PC-3 (cell line): ENCODE measurements around the gene RASAL2. TPM values are rescaled to one million over a fixed set of nuclear protein-coding genes. Genes with fewer than 3 reads are reported as not detected.

ENCODE experiments used
- ATAC-seq: fragments of 200-7000 bp; cut with Tn5 transposase; 2 replicates; pipeline ENCODE4 v1.9.1; 2020; ENCODE audit warnings: mild to moderate bottlenecking, moderate library complexity
- Bru-seq: library from RNA; stranded (reverse); fragments of 400-500 nt; gene quantifications from one replicate; lab custom pipeline; 2021; lab: Mats Ljungman, UMichigan
- BruChase-seq, 2 experiments: library from RNA; stranded (reverse); fragments of 400-500 nt; gene quantifications; one replicate each; lab custom pipeline; 2021; lab: Mats Ljungman, UMichigan
- BruUV-seq: library from RNA; stranded (reverse); fragments of 400-500 nt; replicated peaks from 2 replicates; lab custom pipeline; 2021; lab: Mats Ljungman, UMichigan
- CTCF ChIA-PET: fragments of 300-600 bp; sonication (Branson Sonifier 250); formaldehyde crosslinking; loops from one replicate; lab custom pipeline; 2022; ENCODE audit warnings: antibody characterized with exemption; lab: Charles Lee
- POLR2A ChIA-PET: fragments of 300-600 bp; sonication (Branson Sonifier 250); formaldehyde crosslinking; loops from one replicate; lab custom pipeline; 2022; ENCODE audit warnings: antibody characterized with exemption; ENCODE audit not compliant: unreplicated experiment; lab: Charles Lee
- DNase-seq: peaks from one replicate; pipeline ENCODE4 v3.0.0-alpha.2; 2015
- H2AFZ ChIP-seq: fragments of 300-600 bp; sonication (generic); 2 replicates; pipeline ENCODE4 v1.6.0; 2016; ENCODE audit warnings: antibody characterized with exemption, low read length
- H3F3A ChIP-seq: fragments of 300-600 bp; sonication (generic); one replicate; pipeline ENCODE4 v1.6.0; 2017; ENCODE audit warnings: antibody characterized with exemption, low read length, control low read depth, mild to moderate bottlenecking; ENCODE audit not compliant: unreplicated experiment
- H3K27ac ChIP-seq: fragments of 300-600 bp; sonication (generic); 2 replicates; pipeline ENCODE4 v1.5.1; 2016; ENCODE audit warnings: mild to moderate bottlenecking, low read length
- H3K27me3 ChIP-seq: fragments of 300-600 bp; sonication (generic); 2 replicates; pipeline ENCODE4 v1.6.1; 2016; ENCODE audit warnings: low read length, mixed read lengths
- H3K36me3 ChIP-seq: fragments of 300-600 bp; sonication (generic); 2 replicates; pipeline ENCODE4 v1.6.1; 2016; ENCODE audit warnings: low read depth, mixed run types, low read length, mixed read lengths
- H3K4me1 ChIP-seq: fragments of 300-600 bp; sonication (generic); 2 replicates; pipeline ENCODE4 v1.5.1; 2016; ENCODE audit warnings: low read length; ENCODE audit not compliant: insufficient read depth
- H3K4me2 ChIP-seq: fragments of 300-600 bp; sonication (generic); 2 replicates; pipeline ENCODE4 v1.6.0; 2016; ENCODE audit warnings: low read length
- H3K4me3 ChIP-seq: fragments of 300-600 bp; sonication (generic); 2 replicates; pipeline ENCODE4 v1.5.1; 2016; ENCODE audit warnings: mild to moderate bottlenecking, low read length, mixed read lengths
- H3K79me2 ChIP-seq: fragments of 300-600 bp; sonication (generic); 2 replicates; pipeline ENCODE4 v1.6.1; 2017; ENCODE audit warnings: low read length, mixed read lengths
- H3K9ac ChIP-seq: fragments of 300-600 bp; sonication (generic); 2 replicates; pipeline ENCODE4 v1.6.0; 2016; ENCODE audit warnings: mild to moderate bottlenecking, low read length
- H3K9me2 ChIP-seq: fragments of 300-600 bp; sonication (generic); replicated peaks from 2 replicates; pipeline ENCODE4 v1.6.1; 2016; ENCODE audit warnings: mixed run types, low read length, mixed read lengths
- H3K9me3 ChIP-seq: fragments of 300-600 bp; sonication (generic); 2 replicates; pipeline ENCODE4 v1.6.1; 2016; ENCODE audit warnings: low read length, mixed read lengths
- H4K20me1 ChIP-seq: fragments of 300-600 bp; sonication (generic); 2 replicates; pipeline ENCODE4 v1.6.1; 2016; ENCODE audit warnings: low read length, mixed read lengths
- EZH2 ChIP-seq: fragments of 300-600 bp; sonication (generic); IDR thresholded peaks from one replicate; pipeline ENCODE4 v1.6.1; 2017; ENCODE audit warnings: antibody characterized with exemption, mild to moderate bottlenecking, low read length; ENCODE audit not compliant: unreplicated experiment
- EZH2phosphoT487 ChIP-seq: fragments of 300-600 bp; sonication (generic); IDR thresholded peaks from 2 replicates; pipeline ENCODE4 v1.6.1; 2018; ENCODE audit warnings: mild to moderate bottlenecking, antibody characterized with exemption, low read length, borderline replicate concordance
- intact Hi-C: fragments of 100-400 bp; cut with micrococcal nuclease; formaldehyde crosslinking; loops from 2 replicates; pipeline ENCODE4 v1.9.0; 2023
- long read RNA-seq: library from polyadenylated mRNA; unstranded; transcript quantifications from one replicate; pipeline ENCODE4 v2.0.0, GENCODE V29; 2021; ENCODE audit not compliant: unreplicated experiment
- total RNA-seq: library from RNA; depleted of rRNA; stranded (reverse); fragments of >200 nt; gene quantifications from 2 replicates; pipeline ENCODE4 v1.2.3, GENCODE V29; 2014; rRNA removed
- TF ChIP-seq, protein P1 (sequence below): fragments of 300-600 bp; sonication (generic); conservative IDR thresholded peaks from 2 replicates; pipeline ENCODE4 v1.5.1; 2017; ENCODE audit warnings: antibody characterized with exemption, low read depth, mild to moderate bottlenecking, low read length

RASAL2 gene
- total RNA-seq, result 7.9 and 11.3 TPM in 2 replicates
- Bru-seq, nascent RNA, result percentile 84 among the genes with signal in this experiment
- BruChase-seq, experiment 1, labeled RNA remaining after a 6-hour chase, result percentile 67 among the genes with signal in this experiment
- BruChase-seq, experiment 2, labeled RNA remaining after a 2-hour chase, result percentile 74 among the genes with signal in this experiment
- long read RNA-seq, partial matches to known transcripts, result 10 of 19 reads
- long read RNA-seq, other reads (novel, unspliced or antisense), result 9 of 19 reads

DNA sequence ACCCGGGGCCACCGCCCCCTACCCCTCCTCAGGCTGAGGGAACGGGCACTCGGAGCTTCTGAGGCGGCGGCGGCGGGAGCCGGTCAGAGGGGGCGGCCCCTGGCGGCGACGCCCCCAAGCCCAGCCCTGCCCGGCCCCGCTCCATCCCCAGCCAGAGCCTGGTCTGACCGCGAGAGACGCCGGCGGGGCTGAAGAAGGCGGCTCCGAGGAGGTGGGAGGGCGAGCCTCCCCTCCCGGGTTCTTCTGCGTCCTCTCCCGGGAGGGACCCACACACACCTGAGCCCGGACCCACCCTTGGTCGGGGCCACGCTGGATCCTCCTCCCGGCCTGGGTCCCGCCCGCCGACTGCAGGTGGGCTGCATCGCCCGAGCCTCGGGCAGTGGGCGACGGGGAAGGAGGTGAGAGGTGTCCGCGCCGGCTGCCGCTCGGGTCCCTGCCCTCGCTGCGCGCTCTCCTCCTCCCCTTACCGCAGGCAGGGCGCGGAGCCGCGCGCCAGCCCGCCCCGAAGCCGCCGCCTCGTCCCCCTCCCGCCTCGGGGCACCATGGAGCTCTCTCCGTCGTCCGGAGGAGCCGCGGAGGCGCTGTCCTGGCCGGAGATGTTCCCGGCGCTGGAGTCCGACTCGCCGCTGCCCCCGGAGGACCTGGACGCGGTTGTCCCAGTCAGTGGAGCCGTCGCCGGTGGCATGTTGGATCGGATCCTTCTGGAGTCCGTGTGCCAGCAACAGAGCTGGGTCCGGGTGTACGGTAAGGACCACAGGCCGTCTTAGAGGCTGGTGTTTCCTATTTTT is at the start of gene RASAL2:
Gene RASAL2 (plus strand): TSS at position 154 of the 788 bp plus-strand sequence. CDS start 389 bp downstream, at position 543.
- H3K9me2 ChIP-seq, result no peaks in the 10 kb centered on the region
- H2AFZ ChIP-seq, result peak within 1 kb of the TSS; percentile 93
- peak within 1 kb of the TSS; percentile 54 for H3K27ac ChIP-seq
- peak within 1 kb of the TSS; percentile 71 for H3K9ac ChIP-seq
- TF ChIP-seq, protein P1, sequence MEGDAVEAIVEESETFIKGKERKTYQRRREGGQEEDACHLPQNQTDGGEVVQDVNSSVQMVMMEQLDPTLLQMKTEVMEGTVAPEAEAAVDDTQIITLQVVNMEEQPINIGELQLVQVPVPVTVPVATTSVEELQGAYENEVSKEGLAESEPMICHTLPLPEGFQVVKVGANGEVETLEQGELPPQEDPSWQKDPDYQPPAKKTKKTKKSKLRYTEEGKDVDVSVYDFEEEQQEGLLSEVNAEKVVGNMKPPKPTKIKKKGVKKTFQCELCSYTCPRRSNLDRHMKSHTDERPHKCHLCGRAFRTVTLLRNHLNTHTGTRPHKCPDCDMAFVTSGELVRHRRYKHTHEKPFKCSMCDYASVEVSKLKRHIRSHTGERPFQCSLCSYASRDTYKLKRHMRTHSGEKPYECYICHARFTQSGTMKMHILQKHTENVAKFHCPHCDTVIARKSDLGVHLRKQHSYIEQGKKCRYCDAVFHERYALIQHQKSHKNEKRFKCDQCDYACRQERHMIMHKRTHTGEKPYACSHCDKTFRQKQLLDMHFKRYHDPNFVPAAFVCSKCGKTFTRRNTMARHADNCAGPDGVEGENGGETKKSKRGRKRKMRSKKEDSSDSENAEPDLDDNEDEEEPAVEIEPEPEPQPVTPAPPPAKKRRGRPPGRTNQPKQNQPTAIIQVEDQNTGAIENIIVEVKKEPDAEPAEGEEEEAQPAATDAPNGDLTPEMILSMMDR, result no peak
- TF ChIP-seq EZH2phosphoT487 (no peak), EZH2 (no peak)
- H3K79me2 ChIP-seq, result peaks cover 49% of the 10 kb centered on the region
- H3K4me1 ChIP-seq, result peaks cover 42% of the 10 kb centered on the region
- no peaks in the 10 kb centered on the region for H4K20me1 ChIP-seq
- BruUV-seq, result no TSS peak
- peak within 1 kb of the TSS; percentile 91 for H3K4me2 ChIP-seq
- H3K4me3 ChIP-seq, result peak within 1 kb of the TSS; percentile 83
- no peaks in the 10 kb centered on the region for H3K36me3 ChIP-seq
- POLR2A ChIA-PET, result interaction anchor here (0.5 to 0.6 kb wide), 4 partner anchors 145 to 452 kb away, joined by 3 to 13 read pairs (median 4); no protein-coding TSS in a partner anchor
- no peaks in the 10 kb centered on the region for H3K9me3 ChIP-seq
- CTCF ChIA-PET, result no interaction called here
- no peaks in the 10 kb centered on the region for H3K27me3 ChIP-seq
- H3F3A ChIP-seq, result no peaks in the 10 kb centered on the region
- ATAC-seq (peak; percentile 69), DNase-seq (peak; percentile 57)
- intact Hi-C loops, result loop anchor here (2.0 to 5.0 kb wide), 2 partner anchors 37 to 189 kb away; no protein-coding TSS in a partner anchor

DNA sequence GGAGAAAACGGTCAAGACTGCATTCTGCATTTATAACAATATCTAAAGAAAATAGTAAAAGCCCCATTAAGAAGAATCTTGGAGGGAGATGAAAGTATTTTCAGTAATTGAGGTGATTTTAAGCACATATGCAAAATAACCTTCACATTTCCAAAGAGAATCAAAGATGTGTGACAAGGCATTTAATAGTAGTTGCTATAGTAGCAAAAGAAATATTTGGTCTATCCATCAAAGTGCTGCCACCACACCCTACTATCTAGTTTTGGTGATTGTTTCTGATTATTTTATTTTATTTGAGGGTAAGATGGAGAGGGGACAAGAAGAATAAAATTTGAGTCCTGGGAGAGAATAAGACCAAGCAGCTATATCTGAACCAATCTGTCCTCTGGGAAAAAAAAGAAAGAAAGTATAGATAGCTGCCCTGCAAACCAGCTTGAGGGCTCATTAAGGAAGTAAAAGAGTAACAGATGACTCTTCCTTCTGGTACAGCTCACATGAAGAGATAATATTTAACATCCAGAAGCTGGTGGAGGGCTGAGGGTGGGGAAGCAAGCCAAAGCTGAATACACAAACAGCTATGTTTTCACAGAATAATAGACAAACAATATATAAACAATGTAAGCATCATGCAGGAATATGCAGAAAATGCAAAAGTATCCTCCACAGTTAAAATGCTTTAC is 47.2 kb upstream of the RASAL2 start:
- Histone ChIP-seq H3K4me3 (no peak overlapping the region), H3K9ac (no peak overlapping the region), H3K9me2 (no peaks in the 10 kb centered on the region), H3K36me3 (no peaks in the 10 kb centered on the region), H3K4me2 (no peak overlapping the region), H3F3A (no peaks in the 10 kb centered on the region), H3K27ac (no peak overlapping the region), H3K9me3 (no peaks in the 10 kb centered on the region), H3K27me3 (no peaks in the 10 kb centered on the region), H3K79me2 (no peaks in the 10 kb centered on the region), H2AFZ (no peak overlapping the region), H4K20me1 (no peaks in the 10 kb centered on the region), H3K4me1 (no peaks in the 10 kb centered on the region)
- BruUV-seq, result no TSS peak
- ATAC-seq, result no peak
- DNase-seq, result no peak
- CTCF ChIA-PET, result no interaction called here
- TF ChIP-seq EZH2 (no peak), EZH2phosphoT487 (no peak)
- TF ChIP-seq, protein P1, result no peak
- intact Hi-C loops, result no loop called here
- POLR2A ChIA-PET, result no interaction called here
